HuH-7.5 (cell line): ENCODE measurements around the gene CLEC11A.

Source experiments
- DNase-seq: peaks from one replicate; pipeline ENCODE4 v3.0.0; 2011; ENCODE audit warnings: low spot score

Gene CLEC11A

GRCh38 chr19:50705422-50706019 lies 17.6 kb upstream of the CLEC11A start:
- peak; percentile 68 for DNase-seq

DNA sequence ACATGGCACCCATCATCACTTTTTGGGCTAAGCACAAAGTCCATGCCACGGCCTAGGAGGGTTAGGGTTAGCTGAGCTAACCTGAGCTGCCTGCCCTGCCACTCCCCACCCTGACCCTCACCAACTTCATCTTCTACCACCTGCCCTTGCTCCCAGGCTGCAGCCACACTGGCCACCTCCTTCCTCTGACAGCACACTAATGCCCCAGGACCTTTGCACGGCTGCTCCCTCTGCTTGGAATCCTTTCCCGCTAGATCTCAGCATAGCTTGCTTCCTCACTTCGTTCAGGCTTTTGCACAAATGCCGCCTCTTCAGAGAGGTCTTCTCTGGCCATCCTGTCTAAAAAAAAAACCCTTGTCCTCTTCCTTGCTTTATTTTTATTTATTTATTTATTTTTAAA lies 16.8 kb upstream of the CLEC11A start:
- no peak for DNase-seq

- DNase-seq, result no peak
Observed at GRCh38 chr19:50708179-50708879, 14.8 kb upstream of the CLEC11A start.

DNA sequence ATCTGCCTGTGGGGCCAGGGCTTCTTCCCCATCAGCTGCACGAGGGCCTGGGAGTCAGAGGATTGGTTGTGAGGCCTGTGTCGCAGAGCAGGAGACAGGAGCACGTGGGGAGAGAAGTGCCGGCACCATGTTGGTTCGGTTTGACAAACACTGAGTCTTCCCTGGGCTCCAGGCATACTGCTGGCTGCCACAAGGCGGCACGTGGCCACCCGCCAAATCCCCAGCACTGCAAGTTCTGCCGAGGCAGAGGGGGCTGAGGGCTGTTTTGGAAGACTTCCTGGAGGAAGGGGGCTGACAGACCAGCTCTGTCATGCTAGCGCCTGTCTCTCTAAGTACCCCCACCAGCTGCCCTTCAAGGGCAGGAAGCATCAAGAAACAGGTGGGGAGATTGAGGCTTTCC lies 13.1 kb upstream of the CLEC11A start:
- DNase-seq, result no peak

- DNase-seq, result no peak
Observed at GRCh38 chr19:50710612-50711011, 12.6 kb upstream of the CLEC11A start.

GRCh38 chr19:50711196-50711595 lies 12.0 kb upstream of the CLEC11A start:
- no peak for DNase-seq

DNA sequence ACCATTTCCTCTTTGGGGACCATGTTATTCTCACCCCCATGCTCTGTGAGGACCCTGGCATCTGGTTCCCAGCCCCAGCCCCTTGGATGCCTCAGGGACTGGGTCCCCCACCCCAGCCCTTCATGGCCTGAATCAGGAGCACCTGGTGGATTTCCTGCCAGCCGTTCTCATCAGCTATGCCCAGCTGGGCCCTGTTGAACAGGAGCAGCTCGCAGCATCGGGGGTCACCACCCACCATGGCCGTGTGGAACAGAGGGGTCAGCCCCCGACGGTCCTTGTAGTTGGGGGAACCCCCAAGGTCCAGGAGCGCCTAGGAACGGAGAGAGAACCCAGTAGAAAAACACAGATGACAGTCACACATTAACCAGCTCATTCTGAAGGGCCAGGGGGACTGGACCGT lies 11.4 kb upstream of the CLEC11A start:
- no peak for DNase-seq

DNA sequence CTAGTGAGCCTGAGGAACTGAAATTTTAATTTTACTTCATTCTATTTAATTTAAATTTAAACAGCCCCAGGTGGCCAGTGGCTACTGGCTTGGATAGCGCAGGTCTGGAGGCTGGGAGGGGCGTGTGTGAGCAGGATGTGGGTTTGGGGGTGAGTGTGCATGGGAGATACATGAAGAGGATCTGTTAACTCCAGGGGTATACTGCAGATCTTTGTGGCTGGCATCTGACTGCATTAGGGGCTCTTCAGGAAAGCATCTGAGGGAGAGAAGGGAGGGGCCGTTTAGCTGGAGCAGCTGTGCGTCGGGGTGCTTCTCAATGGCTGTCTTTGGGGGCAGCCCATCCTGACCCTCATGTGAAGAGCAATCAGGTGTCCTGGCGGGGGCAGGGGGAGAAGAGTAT lies 10.3 kb upstream of the CLEC11A start:
- DNase-seq, result no peak

GRCh38 chr19:50713556-50714236 lies 9.5 kb upstream of the CLEC11A start:
- DNase-seq, result no peak

DNA sequence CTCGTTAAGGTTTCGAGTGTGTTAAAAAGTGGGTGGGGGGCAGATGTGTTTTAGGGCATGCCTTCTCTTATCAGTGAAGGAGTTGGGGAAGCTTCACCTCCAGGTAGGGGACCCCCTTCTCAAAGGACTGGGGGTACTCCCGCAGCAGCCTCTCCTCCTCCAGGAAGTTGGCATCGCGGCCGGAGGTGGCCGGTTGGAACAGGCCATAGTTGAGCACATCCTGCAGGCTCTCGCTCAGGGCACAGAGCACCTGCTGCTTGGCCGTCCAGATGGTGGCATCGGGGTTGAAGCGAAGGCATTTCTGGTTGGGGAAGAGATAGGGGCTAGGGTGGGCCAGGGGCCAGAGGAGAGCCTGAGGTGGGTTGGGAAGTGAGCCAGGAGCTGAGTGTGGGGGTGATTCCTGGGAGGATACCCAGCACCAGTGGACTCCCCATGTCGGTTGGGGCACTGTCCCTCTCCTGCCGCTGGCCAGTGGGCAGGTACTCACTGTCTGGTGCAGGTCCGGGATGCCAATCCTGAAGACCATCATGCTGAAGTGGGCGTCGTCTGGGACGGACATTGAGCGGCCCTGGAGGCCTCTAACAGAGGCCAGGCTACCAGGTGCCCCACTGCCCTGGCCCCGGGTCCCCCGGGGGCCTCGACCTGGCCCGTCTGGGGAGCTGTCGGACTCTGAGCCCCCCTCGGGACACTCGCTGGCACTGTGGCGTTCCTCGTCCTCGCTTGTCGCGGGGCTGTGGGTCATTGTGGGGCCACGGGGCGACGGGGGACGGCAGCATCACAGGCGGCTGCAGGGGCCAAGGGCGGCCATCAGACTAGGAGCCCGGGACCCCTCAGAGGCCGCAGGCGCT lies 6.8 kb upstream of the CLEC11A start:
- no peak for DNase-seq

DNA sequence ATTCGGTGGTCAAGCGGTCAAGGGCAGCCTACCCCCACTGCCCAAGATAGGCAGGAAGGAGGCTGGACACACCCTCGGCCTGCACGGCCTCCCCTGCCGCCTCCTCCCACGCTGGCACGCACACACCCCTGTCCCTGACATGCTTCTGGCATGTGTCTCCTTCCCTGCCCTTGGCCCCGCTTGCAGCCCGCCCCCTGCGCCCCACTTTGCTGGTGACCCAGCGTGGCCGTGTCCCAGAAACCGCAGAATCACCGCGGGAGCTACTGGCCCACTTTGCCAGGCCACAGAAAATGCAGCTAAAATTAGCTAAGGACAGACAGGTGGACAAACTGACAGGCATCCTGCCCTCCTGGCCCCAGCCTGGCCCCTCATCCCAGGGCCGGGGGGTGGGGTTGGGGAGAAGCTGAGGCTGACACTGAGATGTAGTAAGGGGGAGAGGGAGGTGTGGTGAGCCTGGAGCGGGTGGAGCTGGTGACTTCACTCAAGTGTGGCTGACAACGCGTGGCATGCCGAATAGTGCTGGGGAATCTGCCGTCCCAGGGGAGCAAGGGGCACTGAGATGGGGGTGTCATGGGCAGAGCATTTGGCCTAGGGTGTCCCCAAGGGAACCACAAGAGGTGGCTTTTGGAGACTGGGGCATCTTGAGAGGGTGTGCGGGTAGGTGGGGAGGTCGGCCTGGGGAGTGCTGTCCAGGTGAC lies 6.0 kb upstream of the CLEC11A start:
- no peak for DNase-seq

GRCh38 chr19:50717891-50718254 lies 5.3 kb upstream of the CLEC11A start:
- DNase-seq, result no peak

DNA sequence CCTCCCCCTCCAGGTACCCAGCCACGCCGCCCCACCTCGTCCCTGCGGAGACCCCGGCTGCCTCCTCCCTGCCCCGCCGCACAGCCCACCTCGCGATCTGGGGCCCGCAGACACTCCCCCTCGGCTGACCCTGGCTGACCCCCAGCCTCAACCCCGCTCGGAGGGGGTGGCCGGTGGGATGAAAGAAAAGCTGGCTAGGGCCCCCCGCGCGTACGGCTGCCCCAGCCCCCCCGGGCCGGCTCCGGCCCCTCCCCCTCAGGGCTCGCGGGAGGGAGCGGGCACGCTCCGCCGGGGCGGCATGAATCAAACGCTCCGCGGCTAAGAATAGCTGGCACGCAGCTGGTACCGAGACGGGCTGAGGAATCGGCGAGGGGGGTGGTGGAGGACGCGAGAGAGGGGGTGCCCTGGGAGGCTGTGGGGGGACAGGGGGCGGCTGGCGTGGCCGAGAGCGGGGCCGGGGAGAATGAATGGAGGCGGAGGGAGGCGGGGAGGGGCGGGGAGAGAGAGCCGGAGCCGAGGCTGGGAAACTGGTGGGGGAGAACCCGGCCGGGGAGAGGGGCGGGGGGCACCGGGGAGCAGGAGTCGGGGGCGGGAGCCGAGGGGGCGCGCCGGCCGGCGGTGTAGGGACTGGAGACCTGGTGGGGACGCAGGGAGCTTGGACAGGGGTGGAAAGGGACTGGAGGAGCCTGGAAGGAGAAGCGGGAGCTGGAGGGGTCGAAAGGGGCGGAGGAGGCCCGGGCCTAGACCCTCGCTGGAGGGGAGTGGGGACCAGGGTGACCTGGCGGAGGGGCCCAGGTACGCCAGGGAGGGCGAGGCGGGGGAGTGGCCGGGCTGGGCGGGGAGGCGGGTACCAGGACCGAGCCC lies 4.7 kb upstream of the CLEC11A start:
- DNase-seq, result no peak

- DNase-seq, result no peak
Observed at GRCh38 chr19:50719119-50719435, 4.1 kb upstream of the CLEC11A start.

DNA sequence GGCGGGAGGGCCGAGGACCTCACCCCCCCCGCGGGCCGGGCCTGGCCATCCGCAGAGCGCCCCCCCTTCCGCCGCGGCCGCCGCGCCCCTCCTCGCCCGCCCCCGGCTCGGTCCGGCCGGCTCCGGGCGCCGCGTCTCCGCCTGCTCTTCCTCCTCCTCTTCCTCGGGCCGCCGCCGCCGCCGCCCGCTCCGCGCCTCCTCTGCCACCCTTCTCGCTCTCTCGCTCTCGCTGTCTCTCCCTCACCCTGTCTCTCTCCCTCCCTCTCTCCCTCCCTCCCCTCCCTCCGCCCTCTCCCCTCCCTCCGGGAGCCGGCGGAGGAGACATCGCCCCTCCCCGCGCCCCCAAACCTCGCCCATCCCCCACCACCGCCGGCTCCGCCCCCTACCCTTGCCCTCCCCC lies 3.6 kb upstream of the CLEC11A start, which contains the start of gene SHANK1:
TSS of gene SHANK1 (minus strand) at position 237 of the 400 bp plus-strand sequence. CDS start 2,883 bp downstream, outside the sequence.
- no peak for DNase-seq

DNA sequence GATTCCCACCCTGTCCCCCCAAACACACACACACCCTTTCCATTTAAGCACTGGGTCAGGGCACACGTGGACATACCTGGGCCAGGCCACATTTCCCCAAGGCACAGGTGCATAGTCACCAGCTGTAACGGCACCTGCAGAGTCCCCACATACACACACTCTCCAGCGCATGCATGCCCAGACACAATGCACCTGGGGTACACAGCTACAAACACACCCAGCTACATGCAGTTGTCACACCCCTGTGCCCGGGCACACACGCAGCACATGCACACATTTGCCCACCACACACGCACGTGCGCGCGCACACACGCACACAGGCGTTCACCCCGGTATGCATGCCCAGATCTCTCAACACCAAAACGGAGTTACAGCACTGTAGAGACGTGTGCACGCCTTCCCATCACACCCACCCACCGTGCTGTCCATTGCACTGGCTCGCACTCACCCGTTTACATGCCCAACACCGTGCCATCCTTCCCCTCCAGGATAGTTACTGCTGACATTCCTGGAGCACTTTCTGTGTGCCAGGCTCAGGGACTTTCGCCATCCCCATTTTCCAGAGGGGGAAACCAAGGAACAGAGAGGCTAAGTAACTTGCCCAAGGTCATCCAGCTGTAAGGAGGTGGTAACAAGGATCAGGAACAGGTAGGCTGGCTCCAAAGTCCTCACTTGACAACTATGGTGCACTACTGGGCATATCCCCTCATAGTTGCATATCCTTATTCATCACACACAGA lies 2.8 kb upstream of the CLEC11A start:
- no peak for DNase-seq

- no peak for DNase-seq
Observed at GRCh38 chr19:50720921-50721381, 2.2 kb upstream of the CLEC11A start.

DNA sequence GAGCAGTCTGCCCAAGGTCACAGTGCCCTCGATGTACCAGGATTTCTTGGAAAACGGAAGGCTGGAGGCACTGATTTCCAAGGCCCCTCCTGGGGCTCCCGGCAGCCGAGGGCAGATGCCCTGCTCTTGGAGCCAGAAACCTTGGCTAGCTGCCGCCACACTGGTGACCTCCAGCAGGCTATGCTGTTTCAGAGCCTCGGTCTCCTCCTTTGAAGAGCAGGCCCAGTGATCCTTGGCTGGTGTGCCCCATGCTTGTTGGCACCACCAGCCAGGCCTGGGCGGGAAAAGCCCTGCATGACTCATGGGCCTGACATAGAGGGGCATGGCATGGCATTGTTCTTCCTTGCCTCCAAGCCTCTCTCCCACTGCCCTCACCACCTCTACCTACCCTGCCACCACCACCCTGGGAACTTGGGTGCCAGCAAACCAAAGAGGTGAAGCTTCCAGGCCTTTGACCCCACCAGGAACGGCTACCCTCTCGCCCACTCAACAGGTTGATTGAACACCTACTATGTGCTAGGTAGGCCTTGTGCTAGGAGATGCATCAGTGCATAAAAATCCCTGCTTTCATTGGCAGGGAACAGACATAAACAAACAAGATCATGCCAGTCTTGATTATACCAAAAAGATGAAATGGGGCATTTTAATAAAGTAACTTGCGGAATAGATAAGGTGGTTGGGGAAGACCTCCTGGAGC lies 1.6 kb upstream of the CLEC11A start:
- DNase-seq, result no peak

DNA sequence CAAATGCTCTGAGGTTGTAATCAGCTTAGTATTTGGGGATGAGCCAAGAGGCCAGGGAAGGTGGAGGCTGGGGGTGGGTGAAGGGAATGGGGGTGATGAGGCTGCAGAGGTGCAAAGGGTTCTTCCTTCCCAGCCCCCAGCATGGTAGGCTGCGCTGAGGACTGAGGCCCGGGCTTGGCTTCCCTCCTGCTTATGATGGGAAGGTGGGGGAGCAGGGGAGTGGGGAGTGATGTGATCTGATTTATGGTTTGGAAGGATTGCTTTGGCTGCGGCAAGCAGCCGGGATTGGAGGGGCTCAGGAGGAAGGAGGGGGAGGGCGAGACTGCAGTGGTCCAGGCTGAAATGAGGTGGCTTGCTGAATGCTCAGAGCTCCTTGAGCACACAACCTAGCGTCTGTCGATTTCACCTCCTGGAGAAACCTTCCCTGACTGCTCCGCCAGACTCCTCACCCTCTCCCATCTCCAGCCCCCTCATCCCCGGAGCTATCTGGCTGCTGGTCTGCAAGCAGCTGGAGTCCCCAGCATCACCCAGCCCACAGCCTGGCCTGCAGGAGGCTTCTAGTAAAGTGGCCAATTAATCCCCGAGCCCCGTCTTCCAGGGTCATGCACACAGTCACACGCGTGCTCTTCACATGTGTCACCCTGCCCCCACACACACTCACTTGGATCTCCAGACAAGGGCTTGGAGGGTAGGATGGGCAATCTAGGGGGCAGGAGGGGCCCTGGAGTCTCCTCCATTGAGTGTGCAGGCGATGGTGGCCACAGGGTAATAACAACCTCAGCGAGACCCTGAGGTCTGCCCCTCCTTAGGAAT lies 757 bp upstream of the CLEC11A start:
- no peak for DNase-seq
